Uterus (tissue), 2 donors: ENCODE data around the gene WDR45B.

ENCODE experiments used
- CTCF ChIP-seq, 4 experiments: fragments of 200-600 bp in 2 of 4; fragments of 450-650 bp in 2 of 4; sonication (generic) in 2 of 4; IDR thresholded peaks; one replicate each; pipeline ENCODE4 v1.5.1; 2016 to 2019; ENCODE audit warnings: antibody characterized with exemption in 4 of 4, mild to moderate bottlenecking in 2 of 4, moderate library complexity in 1 of 4
- POLR2A ChIP-seq, 2 donors: fragments of 450-650 bp; IDR thresholded peaks; one replicate each; pipeline ENCODE4 v1.6.1; 2016; ENCODE audit warnings: antibody characterized with exemption in 2 of 2, mild to moderate bottlenecking in 1 of 2, moderate library complexity in 1 of 2

DNA sequence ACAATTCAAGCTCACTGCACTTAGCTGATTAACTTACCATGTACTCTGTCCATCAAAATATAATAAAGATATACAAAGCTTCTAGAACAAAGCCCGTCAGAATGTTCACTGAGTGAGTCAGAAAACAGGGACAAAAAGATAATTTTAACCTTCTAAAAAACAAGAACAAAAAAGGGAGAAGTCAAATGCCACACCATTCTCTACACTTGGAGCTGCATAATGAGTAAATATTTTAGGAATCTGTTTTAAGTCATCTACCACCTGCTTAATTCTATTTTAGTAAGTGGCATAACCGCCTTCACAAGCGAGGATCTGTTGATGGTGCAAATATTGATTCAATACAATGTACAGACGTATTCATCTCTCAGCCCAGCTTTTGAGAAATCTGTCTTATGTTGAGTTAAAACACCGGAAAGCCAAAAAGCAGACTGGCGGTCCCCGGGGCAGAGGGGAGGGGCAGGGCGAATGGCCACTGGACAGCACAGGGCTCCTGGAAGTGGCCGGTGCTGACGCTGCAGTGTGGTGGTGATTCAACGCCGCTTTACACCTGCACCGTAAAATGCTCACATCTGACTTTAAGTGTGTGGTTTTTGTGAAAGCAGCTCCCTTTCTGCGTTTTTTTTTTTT lies 30.1 kb upstream of the WDR45B start:
- TF ChIP-seq CTCF (IDR thresholded peaks at IDR 0.05) (no peak), POLR2A (IDR thresholded peaks at IDR 0.05) (no peak)
